CD4-positive, CD25-positive, alpha-beta regulatory T cell (primary cell): ENCODE data around the gene LUZP2. TPM values are rescaled to one million over a fixed set of nuclear protein-coding genes. Genes with fewer than 3 reads are reported as not detected.

Experiments used
- ATAC-seq, 2 donors: fragments of 150-1000 bp; cut with Tn5 transposase; one replicate each; pipeline ENCODE4 v1.10.0; 2021; ENCODE audit warnings: low read depth in 2 of 2, moderate number of reproducible peaks in 2 of 2, moderate library complexity in 1 of 2
- DNase-seq, 3 donors: peaks; one replicate each; pipeline versions ENCODE4 v3.0.0 to v3.0.0-alpha.2; 2012 to 2022; ENCODE audit warnings: mixed read lengths in 1 of 3
- H3K27ac ChIP-seq: one replicate; pipeline ENCODE4 v1.7.0; 2013; ENCODE audit warnings: mild to moderate bottlenecking, low read length; ENCODE audit not compliant: insufficient read depth, poor library complexity, severe bottlenecking
- H3K27me3 ChIP-seq: one replicate; pipeline ENCODE4 v1.7.0; 2013; ENCODE audit warnings: low read length; ENCODE audit not compliant: control insufficient read depth, insufficient read depth
- H3K36me3 ChIP-seq: one replicate; pipeline ENCODE4 v1.7.0; 2013; ENCODE audit warnings: mild to moderate bottlenecking, low read length, moderate library complexity; ENCODE audit not compliant: control insufficient read depth, insufficient read depth
- H3K4me1 ChIP-seq: 2 replicates; pipeline ENCODE4 v1.7.0; 2013; ENCODE audit warnings: mild to moderate bottlenecking, low read length; ENCODE audit not compliant: insufficient read depth, control insufficient read depth, poor library complexity, severe bottlenecking
- H3K4me3 ChIP-seq: one replicate; pipeline ENCODE4 v1.7.0; 2013; ENCODE audit warnings: low read depth, mild to moderate bottlenecking, low read length, moderate library complexity
- H3K9me3 ChIP-seq, 2 experiments: 1 replicate in 1 of 2; 2 replicates in 1 of 2; pipeline ENCODE4 v1.7.0; 2013; ENCODE audit warnings: low read length in 2 of 2, mild to moderate bottlenecking in 1 of 2, moderate library complexity in 1 of 2; ENCODE audit not compliant: control insufficient read depth in 2 of 2
- H3K27ac Mint-ChIP-seq, 3 donors: one replicate each; pipeline ENCODE4 v1.8.0; 2020 to 2022; ENCODE audit warnings: mild to moderate bottlenecking in 3 of 3, mixed read lengths in 3 of 3, moderate library complexity in 2 of 3
- H3K27me3 Mint-ChIP-seq: one replicate; pipeline ENCODE4 v1.8.0; 2022; ENCODE audit warnings: mild to moderate bottlenecking, mixed read lengths
- H3K36me3 Mint-ChIP-seq: one replicate; pipeline ENCODE4 v1.8.0; 2020; ENCODE audit warnings: mixed read lengths
- H3K4me1 Mint-ChIP-seq, 4 donors: one replicate each; pipeline ENCODE4 v1.8.0; 2020 to 2022; ENCODE audit warnings: mixed read lengths in 4 of 4, mild to moderate bottlenecking in 1 of 4
- H3K4me3 Mint-ChIP-seq, 4 donors: one replicate each; pipeline ENCODE4 v1.8.0; 2020 to 2022; ENCODE audit warnings: mild to moderate bottlenecking in 4 of 4, mixed read lengths in 4 of 4, moderate library complexity in 3 of 4
- H3K9me3 Mint-ChIP-seq, 7 donors: one replicate each; pipeline ENCODE4 v1.8.0; 2020 to 2022; ENCODE audit warnings: mixed read lengths in 7 of 7, mild to moderate bottlenecking in 3 of 7, moderate library complexity in 2 of 7
- polyA plus RNA-seq, 4 donors: library from polyadenylated mRNA; unstranded; fragments of 300-500 nt; fragmentation: Illumina TruSeq; gene quantifications; one replicate each; pipeline ENCODE4 v1.2.3, GENCODE V29; 2021
- total RNA-seq: library from RNA; stranded (reverse); gene quantifications from one replicate; pipeline ENCODE4 v1.2.3, GENCODE V29; 2022

Gene LUZP2
- total and polyA plus RNA-seq, 5 donors from 2014 or later: not detected

DNA sequence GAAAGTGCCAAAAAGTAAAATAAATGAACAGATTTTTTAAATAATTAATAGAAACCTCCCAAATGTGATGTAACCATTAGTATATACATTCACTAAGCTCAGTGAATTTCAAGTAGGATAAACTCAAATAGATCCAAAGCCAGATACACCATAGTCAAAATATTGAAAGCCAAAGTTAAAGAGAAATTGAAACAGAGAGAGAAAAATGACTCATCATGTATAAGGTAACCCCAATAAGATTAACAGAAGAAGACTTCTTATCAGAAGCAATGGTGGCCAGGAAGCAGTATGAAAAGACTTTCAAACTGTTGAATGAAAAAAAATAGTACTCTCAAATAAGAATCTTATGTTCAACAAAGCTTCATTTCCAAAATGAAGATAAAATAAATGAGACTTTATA is 70.5 kb downstream of the LUZP2 start:
- Mint-ChIP-seq H3K9me3 (peaks cover 0 to 14% (median 2%) of the 10 kb centered on the region in 7 donors), H3K27me3 (no peaks in the 10 kb centered on the region), H3K4me3 (no peak overlapping the region), H3K36me3 (no peaks in the 10 kb centered on the region), H3K4me1 (no peaks in the 10 kb centered on the region), H3K27ac (no peak overlapping the region)
- no peak overlapping the region for H3K27ac ChIP-seq
- no peaks in the 10 kb centered on the region for H3K4me1 ChIP-seq
- no peaks in the 10 kb centered on the region for H3K27me3 ChIP-seq
- H3K9me3 ChIP-seq: peaks cover 0 to 4% of the 10 kb centered on the region in 2 experiments
- DNase-seq (no peak), ATAC-seq (no peak)
- H3K36me3 ChIP-seq: no peaks in the 10 kb centered on the region
- H3K4me3 ChIP-seq: no peak overlapping the region

DNA sequence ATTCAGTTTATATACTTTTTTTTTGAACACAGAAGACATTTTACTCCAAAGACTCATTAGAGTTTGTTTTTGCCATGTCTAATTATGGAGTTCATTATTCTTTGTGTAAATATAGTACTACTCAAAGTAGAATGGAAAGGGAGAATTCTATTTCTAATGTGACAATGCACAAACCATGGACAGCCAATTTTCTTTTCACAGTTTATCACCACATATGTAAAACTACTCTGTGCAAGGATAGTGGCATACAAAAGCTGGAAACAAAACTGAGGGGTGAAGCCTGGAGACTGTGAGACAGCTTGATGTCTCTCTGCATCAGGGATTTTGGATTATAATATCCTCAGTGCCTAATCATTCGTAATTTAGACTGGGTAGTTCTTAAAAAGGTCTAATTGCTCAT is 75.5 kb downstream of the LUZP2 start:
- Mint-ChIP-seq H3K9me3 (peaks cover 0 to 15% (median 4%) of the 10 kb centered on the region in 7 donors), H3K4me3 (no peak overlapping the region), H3K27me3 (no peaks in the 10 kb centered on the region), H3K27ac (no peak overlapping the region), H3K36me3 (no peaks in the 10 kb centered on the region), H3K4me1 (no peaks in the 10 kb centered on the region)
- DNase-seq (no peak), ATAC-seq (no peak)
- Histone ChIP-seq H3K4me3 (no peak overlapping the region), H3K9me3 (no peaks in the 10 kb centered on the region), H3K36me3 (no peaks in the 10 kb centered on the region), H3K27me3 (no peaks in the 10 kb centered on the region), H3K27ac (no peak overlapping the region), H3K4me1 (no peaks in the 10 kb centered on the region)

DNA sequence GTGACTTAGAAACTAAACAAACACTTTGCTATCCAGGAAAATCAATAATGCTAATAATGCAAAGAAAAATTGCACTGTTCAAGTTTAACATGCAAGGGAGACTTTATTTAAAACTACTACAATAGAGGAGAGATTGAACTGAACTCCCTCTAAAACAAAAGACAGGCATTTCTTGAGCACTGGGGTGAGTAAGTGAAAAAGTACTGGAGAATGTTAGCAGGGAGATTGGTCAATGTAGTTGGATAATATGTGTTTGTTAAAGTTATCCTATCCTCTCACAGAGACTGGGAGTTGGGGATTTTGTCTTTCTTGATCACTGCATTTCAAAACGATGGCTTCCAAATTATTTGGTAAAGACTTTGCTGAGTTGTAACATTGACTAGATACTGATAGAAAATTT is 77.6 kb downstream of the LUZP2 start:
- no peaks in the 10 kb centered on the region for H3K4me1 Mint-ChIP-seq
- H3K4me3 Mint-ChIP-seq: no peak overlapping the region
- Histone ChIP-seq H3K27ac (no peak overlapping the region), H3K36me3 (no peaks in the 10 kb centered on the region), H3K9me3 (no peaks in the 10 kb centered on the region), H3K4me3 (no peak overlapping the region), H3K4me1 (no peaks in the 10 kb centered on the region), H3K27me3 (no peaks in the 10 kb centered on the region)
- H3K9me3 Mint-ChIP-seq: peaks cover 0 to 15% (median 7%) of the 10 kb centered on the region in 7 donors
- DNase-seq (no peak), ATAC-seq (no peak)
- no peaks in the 10 kb centered on the region for H3K36me3 Mint-ChIP-seq
- H3K27me3 Mint-ChIP-seq: no peaks in the 10 kb centered on the region
- H3K27ac Mint-ChIP-seq: no peak overlapping the region

DNA sequence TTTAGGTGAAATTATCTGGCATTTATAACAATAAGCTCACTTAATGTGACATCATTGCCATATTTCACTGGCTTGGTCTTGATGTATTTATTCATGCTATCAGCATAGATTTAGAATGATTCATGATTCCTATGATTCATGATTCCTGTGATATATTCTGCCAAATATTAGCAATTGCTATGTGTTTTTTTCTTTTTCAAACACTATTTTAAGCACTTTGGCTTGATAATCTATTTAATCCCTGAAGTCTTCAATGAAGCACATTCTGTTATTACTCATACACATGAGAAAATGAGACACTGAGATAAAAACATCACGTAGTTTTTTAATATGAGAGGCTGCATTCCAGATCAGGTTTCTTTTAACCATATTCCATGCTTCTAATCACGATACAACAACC is 78.5 kb downstream of the LUZP2 start:
- Histone ChIP-seq H3K4me1 (no peaks in the 10 kb centered on the region), H3K27ac (no peak overlapping the region), H3K9me3 (no peaks in the 10 kb centered on the region), H3K4me3 (no peak overlapping the region), H3K36me3 (no peaks in the 10 kb centered on the region), H3K27me3 (no peaks in the 10 kb centered on the region)
- Mint-ChIP-seq H3K36me3 (no peaks in the 10 kb centered on the region), H3K4me3 (no peak overlapping the region), H3K9me3 (peaks cover 0 to 12% (median 4%) of the 10 kb centered on the region in 7 donors), H3K27ac (no peak overlapping the region), H3K4me1 (no peaks in the 10 kb centered on the region), H3K27me3 (no peaks in the 10 kb centered on the region)
- DNase-seq: no peak
- ATAC-seq: no peak

DNA sequence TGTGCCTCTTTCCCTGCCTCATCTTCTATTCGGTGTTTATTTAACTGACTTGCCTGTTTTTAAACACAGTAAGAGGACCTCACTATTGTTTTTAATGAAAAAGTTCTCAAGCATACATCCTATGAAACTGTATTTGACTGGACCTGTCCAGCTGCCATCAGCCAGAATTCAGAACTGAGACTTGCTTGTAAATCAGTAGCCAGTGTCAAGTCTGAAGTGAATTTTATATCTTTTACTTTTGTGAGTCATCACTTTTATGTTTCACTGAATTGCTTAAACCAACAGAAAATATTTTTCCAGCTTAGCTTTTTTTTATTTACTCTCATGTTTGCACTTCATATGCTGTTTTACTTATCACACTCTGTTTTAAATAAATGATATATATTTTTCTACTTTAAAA is 88.3 kb downstream of the LUZP2 start:
- no peak overlapping the region for H3K4me3 Mint-ChIP-seq
- H3K36me3 Mint-ChIP-seq: no peaks in the 10 kb centered on the region
- ATAC-seq (no peak), DNase-seq (no peak)
- no peaks in the 10 kb centered on the region for H3K27me3 ChIP-seq
- no peak overlapping the region for H3K27ac ChIP-seq
- peaks cover 0 to 2% of the 10 kb centered on the region in 2 experiments for H3K9me3 ChIP-seq
- H3K36me3 ChIP-seq: no peaks in the 10 kb centered on the region
- no peaks in the 10 kb centered on the region for H3K27me3 Mint-ChIP-seq
- H3K27ac Mint-ChIP-seq: no peak overlapping the region
- H3K4me3 ChIP-seq: no peak overlapping the region
- no peaks in the 10 kb centered on the region for H3K4me1 ChIP-seq
- H3K4me1 Mint-ChIP-seq: no peaks in the 10 kb centered on the region
- H3K9me3 Mint-ChIP-seq: peaks cover 0 to 27% (median 9%) of the 10 kb centered on the region in 7 donors

DNA sequence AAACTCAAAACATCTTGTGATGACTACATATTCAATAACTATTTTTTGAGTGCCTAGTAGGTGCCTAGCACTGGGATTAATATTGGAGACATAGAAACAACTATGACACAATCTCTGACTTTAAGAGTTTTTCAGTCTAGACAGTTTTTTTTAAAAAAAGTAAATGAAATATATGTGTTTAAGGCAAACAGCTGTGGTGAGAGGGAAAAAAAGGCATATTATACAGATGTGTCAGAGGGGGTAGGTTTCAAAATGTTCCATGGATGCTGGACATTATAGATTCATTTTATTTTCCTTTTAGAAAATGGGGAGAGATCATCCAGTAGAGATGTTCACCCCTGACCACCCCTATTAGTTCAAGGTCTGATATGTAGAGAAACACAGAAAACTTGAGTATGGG is 90.8 kb downstream of the LUZP2 start:
- no peaks in the 10 kb centered on the region for H3K36me3 ChIP-seq
- no peaks in the 10 kb centered on the region for H3K27me3 ChIP-seq
- no peak for ATAC-seq
- peaks cover 0 to 2% of the 10 kb centered on the region in 2 experiments for H3K9me3 ChIP-seq
- Mint-ChIP-seq H3K27me3 (no peaks in the 10 kb centered on the region), H3K27ac (no peak overlapping the region), H3K4me1 (no peaks in the 10 kb centered on the region), H3K36me3 (no peaks in the 10 kb centered on the region), H3K9me3 (peaks cover 0 to 21% (median 7%) of the 10 kb centered on the region in 7 donors), H3K4me3 (no peak overlapping the region)
- no peak overlapping the region for H3K27ac ChIP-seq
- no peak for DNase-seq
- H3K4me1 ChIP-seq: no peaks in the 10 kb centered on the region
- no peak overlapping the region for H3K4me3 ChIP-seq

DNA sequence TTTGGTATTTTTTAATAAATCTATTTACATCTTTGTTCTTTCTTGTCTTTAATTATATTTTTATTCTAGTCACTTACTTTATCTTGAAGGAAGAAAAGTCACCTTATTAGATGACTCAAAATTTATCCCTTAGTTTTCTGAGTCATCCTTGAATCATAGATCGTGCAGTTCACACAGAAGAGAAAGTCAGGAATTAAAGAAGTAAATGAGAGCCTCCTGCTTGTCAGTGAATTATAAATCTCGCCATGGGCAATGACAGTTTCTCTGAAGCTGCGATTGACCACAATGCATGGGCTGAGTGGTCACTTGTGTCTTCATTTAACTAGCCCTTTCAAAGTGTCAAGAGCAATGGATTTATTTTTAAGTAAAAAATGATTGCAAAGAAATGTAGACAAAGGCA is 91.2 kb downstream of the LUZP2 start:
- no peaks in the 10 kb centered on the region for H3K27me3 ChIP-seq
- no peak for ATAC-seq
- no peak overlapping the region for H3K4me3 ChIP-seq
- peaks cover 0 to 2% of the 10 kb centered on the region in 2 experiments for H3K9me3 ChIP-seq
- DNase-seq: no peak
- no peaks in the 10 kb centered on the region for H3K4me1 ChIP-seq
- no peaks in the 10 kb centered on the region for H3K36me3 ChIP-seq
- no peaks in the 10 kb centered on the region for H3K27me3 Mint-ChIP-seq
- H3K4me1 Mint-ChIP-seq: no peaks in the 10 kb centered on the region
- H3K4me3 Mint-ChIP-seq: no peak overlapping the region
- H3K36me3 Mint-ChIP-seq: no peaks in the 10 kb centered on the region
- no peak overlapping the region for H3K27ac ChIP-seq
- no peak overlapping the region for H3K27ac Mint-ChIP-seq
- H3K9me3 Mint-ChIP-seq: peaks cover 0 to 18% (median 6%) of the 10 kb centered on the region in 7 donors

DNA sequence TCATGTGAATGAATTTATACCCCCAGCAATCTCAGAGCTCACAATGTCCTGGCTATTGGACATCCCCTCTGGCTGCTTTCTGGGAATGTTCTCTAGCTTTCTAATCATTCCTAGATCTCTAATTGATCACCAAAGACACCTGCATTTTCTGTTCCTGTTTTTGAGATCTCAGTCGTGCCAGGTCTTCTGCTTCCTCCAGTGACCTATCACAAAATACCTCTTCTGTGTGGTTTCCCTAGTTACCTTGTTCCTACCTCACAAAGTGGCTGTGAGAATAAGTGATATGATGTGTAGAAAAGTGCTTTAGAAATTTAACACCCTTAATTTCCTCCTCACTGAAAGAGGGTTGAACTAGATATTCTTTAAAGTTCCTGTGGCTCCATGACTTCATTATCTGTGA is 92.2 kb downstream of the LUZP2 start:
- no peaks in the 10 kb centered on the region for H3K36me3 ChIP-seq
- no peaks in the 10 kb centered on the region for H3K4me1 ChIP-seq
- H3K9me3 ChIP-seq: peaks cover 2 to 5% of the 10 kb centered on the region in 2 experiments
- Mint-ChIP-seq H3K9me3 (peaks cover 0 to 20% (median 5%) of the 10 kb centered on the region in 7 donors), H3K36me3 (no peaks in the 10 kb centered on the region), H3K4me3 (no peak overlapping the region), H3K27me3 (no peaks in the 10 kb centered on the region), H3K4me1 (no peaks in the 10 kb centered on the region), H3K27ac (no peak overlapping the region)
- H3K4me3 ChIP-seq: no peak overlapping the region
- ATAC-seq (no peak), DNase-seq (no peak)
- H3K27ac ChIP-seq: no peak overlapping the region
- H3K27me3 ChIP-seq: no peaks in the 10 kb centered on the region
